Stomach smooth muscle (tissue), 2 donors: ENCODE data around the gene MGMT.

Source experiments
- H3K27ac ChIP-seq: one replicate; pipeline ENCODE4 v1.7.0; 2013; ENCODE audit warnings: mild to moderate bottlenecking, low read length, inconsistent platforms
- H3K27me3 ChIP-seq, 2 donors: one replicate each; pipeline ENCODE4 v1.7.0; 2013; ENCODE audit warnings: low read length in 2 of 2; ENCODE audit not compliant: insufficient read depth in 2 of 2, control insufficient read depth in 1 of 2
- H3K36me3 ChIP-seq, 2 donors: one replicate each; pipeline ENCODE4 v1.7.0; 2013; ENCODE audit warnings: low read length in 2 of 2; ENCODE audit not compliant: control insufficient read depth in 2 of 2, insufficient read depth in 2 of 2
- H3K4me1 ChIP-seq: one replicate; pipeline ENCODE4 v1.7.0; 2013; ENCODE audit warnings: low read length; ENCODE audit not compliant: control insufficient read depth, insufficient read depth
- H3K4me3 ChIP-seq, 2 donors: one replicate each; pipeline ENCODE4 v1.7.0; 2013; ENCODE audit warnings: low read length in 2 of 2
- H3K9ac ChIP-seq, 2 donors: one replicate each; pipeline ENCODE4 v1.7.0; 2013; ENCODE audit warnings: low read length in 2 of 2, mild to moderate bottlenecking in 1 of 2
- H3K9me3 ChIP-seq, 2 donors: one replicate each; pipeline ENCODE4 v1.7.0; 2013; ENCODE audit warnings: low read length in 2 of 2; ENCODE audit not compliant: control insufficient read depth in 2 of 2
- donor health status: healthy.
- donor health status: Pancreatic carcinoma.

The MGMT gene

DNA sequence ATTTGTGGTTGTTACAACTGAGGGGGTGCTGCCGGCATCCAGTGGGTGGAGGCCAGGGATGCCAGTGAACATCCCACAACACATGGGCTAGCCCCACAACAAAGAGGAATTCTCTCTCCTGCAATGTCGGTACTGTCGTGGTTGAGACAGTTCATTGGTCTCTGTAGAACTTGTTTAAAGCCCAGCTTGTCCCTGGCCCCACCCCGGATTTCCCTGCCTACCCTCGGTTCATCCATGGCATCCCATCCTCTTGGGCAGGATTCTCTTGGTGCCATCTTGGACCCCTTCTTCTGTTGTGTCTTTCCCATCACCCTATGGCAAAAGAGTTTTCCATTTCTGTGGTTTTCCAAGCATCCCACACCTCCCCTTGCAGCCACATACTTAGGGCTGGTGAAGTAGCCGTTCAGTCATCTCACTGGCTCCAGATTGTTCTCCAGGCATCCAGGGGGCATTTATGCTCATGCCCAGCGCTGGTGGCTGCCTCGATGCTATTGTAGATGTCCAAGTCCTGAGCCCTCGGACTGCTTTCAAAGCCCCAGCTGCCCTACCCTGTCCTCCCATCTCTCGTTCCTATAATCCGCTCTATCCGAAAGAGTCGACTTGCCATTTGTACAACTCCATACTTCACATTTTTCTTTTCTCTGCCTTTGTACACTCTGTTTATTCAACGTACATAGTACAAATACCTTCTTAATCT, 39.2 kb downstream of the MGMT start:
- Histone ChIP-seq H3K4me1 (peaks cover 6% of the 10 kb centered on the region), H3K36me3 (peaks cover 0 to 3% of the 10 kb centered on the region in 2 donors), H3K9ac (no peak overlapping the region), H3K27me3 (no peaks in the 10 kb centered on the region), H3K27ac (no peak overlapping the region), H3K4me3 (no peak overlapping the region), H3K9me3 (no peaks in the 10 kb centered on the region)

- peak overlapping the region in 1 of 2 donors; percentile 3 for H3K4me3 ChIP-seq
These were observed 40.3 kb downstream of the MGMT start for GRCh38 chr10:129507216-129507889.

GRCh38 chr10:129509155-129509554, 42.1 kb downstream of the MGMT start:
- no peaks in the 10 kb centered on the region for H3K9me3 ChIP-seq
- peaks cover 0 to 3% of the 10 kb centered on the region in 2 donors for H3K36me3 ChIP-seq
- H3K27me3 ChIP-seq: no peaks in the 10 kb centered on the region
- H3K4me1 ChIP-seq: peaks cover 6% of the 10 kb centered on the region
- no peak overlapping the region for H3K9ac ChIP-seq
- no peak overlapping the region for H3K27ac ChIP-seq
- no peak overlapping the region for H3K4me3 ChIP-seq

More at GRCh38 chr10:129507216-129507889, 40.3 kb downstream of the MGMT start:
- Histone ChIP-seq H3K4me1 (peaks cover 6% of the 10 kb centered on the region), H3K36me3 (peaks cover 0 to 3% of the 10 kb centered on the region in 2 donors), H3K27me3 (no peaks in the 10 kb centered on the region), H3K27ac (no peak overlapping the region), H3K9ac (no peak overlapping the region), H3K9me3 (no peaks in the 10 kb centered on the region)

DNA sequence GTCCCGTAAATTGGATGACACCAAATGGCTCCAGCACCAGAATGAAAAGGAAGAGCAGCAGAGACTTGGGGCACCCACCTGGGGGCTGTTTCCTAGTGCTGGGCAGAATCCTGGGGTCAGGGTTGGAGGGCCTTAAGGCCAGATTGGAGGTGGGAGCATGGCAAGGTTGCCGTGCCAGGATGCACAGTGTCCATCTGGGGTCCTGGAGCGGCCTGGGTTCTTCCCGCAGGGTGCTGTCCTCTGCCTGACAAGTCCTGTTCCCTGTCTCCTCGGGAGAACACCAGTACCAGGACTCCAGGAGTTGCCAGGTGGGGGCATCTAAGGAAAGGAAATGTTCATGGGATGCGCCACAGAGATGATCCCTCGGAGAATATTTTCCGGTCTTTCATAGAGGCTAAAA, 42.8 kb downstream of the MGMT start:
- Histone ChIP-seq H3K36me3 (peaks cover 0 to 3% of the 10 kb centered on the region in 2 donors), H3K9ac (no peak overlapping the region), H3K27ac (no peak overlapping the region), H3K4me1 (peaks cover 6% of the 10 kb centered on the region), H3K4me3 (no peak overlapping the region), H3K27me3 (no peaks in the 10 kb centered on the region), H3K9me3 (no peaks in the 10 kb centered on the region)

DNA sequence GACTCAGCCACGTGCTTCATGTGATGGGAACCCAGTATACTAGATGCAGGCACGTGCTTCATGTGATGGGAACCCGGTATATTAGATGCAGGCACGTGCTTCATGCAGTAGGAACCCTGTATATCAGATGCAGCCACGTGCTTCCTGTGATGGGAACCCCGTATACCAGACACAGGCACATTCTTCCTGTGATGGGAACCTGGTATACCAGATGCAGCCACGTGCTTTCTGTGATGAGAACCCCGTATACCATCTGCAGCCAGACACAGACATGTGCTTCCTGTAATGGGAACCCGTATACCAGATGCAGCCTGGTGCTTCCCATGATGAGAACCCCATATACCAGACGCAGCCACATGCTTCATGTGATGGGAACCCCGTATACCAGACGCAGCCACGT, 44.0 kb downstream of the MGMT start:
- Histone ChIP-seq H3K4me3 (no peak overlapping the region), H3K36me3 (peaks cover 0 to 3% of the 10 kb centered on the region in 2 donors)

GRCh38 chr10:129511758-129512157, 44.7 kb downstream of the MGMT start:
- Histone ChIP-seq H3K4me3 (no peak overlapping the region), H3K9me3 (no peaks in the 10 kb centered on the region), H3K36me3 (peaks cover 0 to 3% of the 10 kb centered on the region in 2 donors), H3K27me3 (no peaks in the 10 kb centered on the region), H3K4me1 (peaks cover 6% of the 10 kb centered on the region), H3K27ac (no peak overlapping the region), H3K9ac (no peak overlapping the region)

More for the DNA sequence above, 44.0 kb downstream of the MGMT start:
- no peak overlapping the region for H3K9ac ChIP-seq
- no peak overlapping the region for H3K27ac ChIP-seq
- H3K27me3 ChIP-seq: no peaks in the 10 kb centered on the region
- peaks cover 6% of the 10 kb centered on the region for H3K4me1 ChIP-seq
- no peaks in the 10 kb centered on the region for H3K9me3 ChIP-seq

DNA sequence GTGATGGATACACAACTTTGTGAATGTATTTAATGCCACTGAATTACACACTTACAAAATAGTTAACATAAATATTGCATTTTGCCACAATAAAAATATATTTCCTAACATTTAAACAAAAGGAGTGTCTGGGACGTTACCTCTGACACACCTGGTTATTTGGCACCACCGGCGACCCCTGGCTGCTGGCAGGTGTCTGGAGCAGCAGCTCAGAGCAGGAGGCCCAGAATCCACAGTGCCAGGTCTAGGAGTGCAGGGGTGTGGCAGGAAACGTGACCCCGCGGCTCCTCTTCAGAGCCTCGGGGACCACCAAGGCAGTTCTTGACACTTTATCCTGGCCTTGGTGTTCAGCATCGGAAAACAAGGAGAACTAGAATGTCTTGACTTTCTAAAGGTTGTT, 46.3 kb downstream of the MGMT start:
- Histone ChIP-seq H3K4me1 (no peaks in the 10 kb centered on the region), H3K27me3 (no peaks in the 10 kb centered on the region), H3K9me3 (no peaks in the 10 kb centered on the region), H3K4me3 (no peak overlapping the region), H3K9ac (no peak overlapping the region), H3K27ac (no peak overlapping the region), H3K36me3 (peaks cover 0 to 3% of the 10 kb centered on the region in 2 donors)

- H3K27me3 ChIP-seq: no peaks in the 10 kb centered on the region
- H3K36me3 ChIP-seq: peaks cover 0 to 3% of the 10 kb centered on the region in 2 donors
- no peaks in the 10 kb centered on the region for H3K4me1 ChIP-seq
- no peaks in the 10 kb centered on the region for H3K9me3 ChIP-seq
- H3K27ac ChIP-seq: no peak overlapping the region
- no peak overlapping the region for H3K4me3 ChIP-seq
- no peak overlapping the region for H3K9ac ChIP-seq
These were observed 47.8 kb downstream of the MGMT start for GRCh38 chr10:129514568-129515451.

- no peaks in the 10 kb centered on the region for H3K27me3 ChIP-seq
- no peak overlapping the region for H3K4me3 ChIP-seq
- H3K4me1 ChIP-seq: no peaks in the 10 kb centered on the region
- no peak overlapping the region for H3K9ac ChIP-seq
- no peak overlapping the region for H3K27ac ChIP-seq
- no peaks in the 10 kb centered on the region for H3K36me3 ChIP-seq
- no peaks in the 10 kb centered on the region for H3K9me3 ChIP-seq
These were observed 50.0 kb downstream of the MGMT start for GRCh38 chr10:129516846-129517679.

DNA sequence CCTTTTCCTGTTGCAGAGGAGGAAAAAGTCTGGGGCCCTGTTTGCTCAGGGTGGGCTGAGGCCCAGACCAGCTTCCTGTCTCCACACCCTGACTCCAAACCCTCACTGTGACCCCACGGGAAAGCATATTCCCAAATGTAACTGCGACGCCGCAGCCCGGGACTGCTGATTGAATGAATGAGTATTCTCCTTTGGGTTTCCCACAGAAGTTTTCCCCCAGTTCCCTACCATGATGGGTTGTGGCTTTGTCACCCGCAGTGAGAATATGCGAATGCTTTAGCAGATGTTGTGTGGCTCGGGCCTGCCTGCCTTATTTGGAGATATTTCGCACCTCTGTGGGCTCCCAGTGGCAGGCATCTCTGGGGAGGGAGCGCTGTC, 50.6 kb downstream of the MGMT start:
- Histone ChIP-seq H3K4me3 (no peak overlapping the region), H3K9ac (no peak overlapping the region), H3K27ac (no peak overlapping the region), H3K4me1 (no peaks in the 10 kb centered on the region), H3K27me3 (no peaks in the 10 kb centered on the region), H3K36me3 (no peaks in the 10 kb centered on the region), H3K9me3 (no peaks in the 10 kb centered on the region)
